HEK293T (cell line): ENCODE data around the gene RPE65.

Source experiments
- BHLHE40 ChIP-seq: fragments of 450-650 bp; IDR thresholded peaks from 2 replicates; pipeline ENCODE4 v1.6.1; 2016; ENCODE audit warnings: mild to moderate bottlenecking, moderate library complexity, borderline replicate concordance
- CTBP1 ChIP-seq: fragments of 450-650 bp; IDR thresholded peaks from 2 replicates; pipeline ENCODE4 v1.6.1; 2016; ENCODE audit warnings: borderline replicate concordance
- ELF4 ChIP-seq: fragments of 450-650 bp; IDR thresholded peaks from 2 replicates; pipeline ENCODE4 v1.6.1; 2017; ENCODE audit warnings: antibody characterized with exemption
- FOXA1 ChIP-seq: fragments of 450-650 bp; IDR thresholded peaks from 2 replicates; pipeline ENCODE4 v1.6.1; 2016; ENCODE audit warnings: mild to moderate bottlenecking
- FOXM1 ChIP-seq: fragments of 450-650 bp; IDR thresholded peaks from 2 replicates; pipeline ENCODE4 v1.6.1; 2017; ENCODE audit warnings: mild to moderate bottlenecking, borderline replicate concordance
- HDGF ChIP-seq: fragments of 450-650 bp; IDR thresholded peaks from 2 replicates; pipeline ENCODE4 v1.6.1; 2017; ENCODE audit warnings: antibody characterized with exemption, borderline replicate concordance
- L3MBTL2 ChIP-seq: fragments of 450-650 bp; conservative IDR thresholded peaks from 2 replicates; pipeline ENCODE4 v1.6.1; 2016; ENCODE audit warnings: mild to moderate bottlenecking
- SUZ12 ChIP-seq: fragments of 450-650 bp; IDR thresholded peaks from 2 replicates; pipeline ENCODE4 v1.6.1; 2016; ENCODE audit warnings: mild to moderate bottlenecking
- ZNF384 ChIP-seq: fragments of 450-650 bp; IDR thresholded peaks from 2 replicates; pipeline ENCODE4 v1.6.1; 2016

DNA sequence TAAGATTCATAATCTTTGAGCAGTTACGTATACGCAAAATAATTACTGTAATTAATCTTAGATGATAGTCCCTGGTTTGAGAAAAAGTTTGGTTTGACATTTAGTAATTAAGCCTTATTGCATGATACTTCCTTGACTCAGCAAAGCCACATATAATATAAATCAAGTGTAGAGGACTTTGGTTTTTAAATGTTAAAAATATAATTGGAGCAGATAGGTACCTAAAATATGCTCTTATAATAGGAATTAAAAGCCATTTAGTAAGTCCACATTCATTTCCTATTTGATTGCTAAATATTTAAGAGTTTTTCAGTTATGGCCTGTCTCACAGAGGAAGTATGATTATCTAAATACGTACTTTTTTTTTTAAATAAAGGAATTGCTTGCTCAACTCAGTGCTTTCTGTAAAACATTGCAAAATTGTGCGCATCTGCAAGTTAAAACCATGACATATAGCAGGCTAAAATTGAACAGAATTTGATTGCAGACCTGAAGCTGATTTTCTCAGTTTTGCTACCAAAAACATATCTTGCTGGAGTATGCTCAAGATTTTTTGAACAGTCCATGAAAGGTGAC lies 20.4 kb downstream of the RPE65 start:
- TF ChIP-seq SUZ12 (no peak), FOXA1 (no peak), HDGF (no peak), BHLHE40 (no peak), ELF4 (no peak), FOXM1 (no peak), CTBP1 (no peak), ZNF384 (no peak), L3MBTL2 (no peak)
